BE2C (cell line): ENCODE measurements around the gene MISP.

Experiments used
- DNase-seq: peaks from one replicate; pipeline ENCODE4 v3.0.0-alpha.2; 2020
- H3K27me3 ChIP-seq: fragments of 250-450 bp; sonication (Bioruptor Pico); 2 replicates; pipeline ENCODE4 v1.5.1; 2020; ENCODE audit warnings: mild to moderate bottlenecking
- H3K36me3 ChIP-seq: fragments of 250-450 bp; sonication (Bioruptor Pico); 2 replicates; pipeline ENCODE4 v1.5.1; 2020; ENCODE audit warnings: mild to moderate bottlenecking
- H3K4me1 ChIP-seq: fragments of 250-450 bp; sonication (Bioruptor Pico); 2 replicates; pipeline ENCODE4 v1.5.1; 2020
- H3K4me3 ChIP-seq: 2 replicates; pipeline ENCODE4 v1.5.1; 2011; ENCODE audit warnings: low read depth, low read length
- H3K9me3 ChIP-seq: fragments of 250-450 bp; sonication (Bioruptor Pico); 2 replicates; pipeline ENCODE4 v1.5.1; 2020
- TF ChIP-seq, protein P1 (sequence below): IDR thresholded peaks from 2 replicates; pipeline ENCODE4 v1.5.1; 2012; ENCODE audit warnings: mild to moderate bottlenecking, low read depth, low read length

The MISP gene

GRCh38 chr19:782878-783668 lies 32.2 kb downstream of the MISP start:
- TF ChIP-seq, protein P1, sequence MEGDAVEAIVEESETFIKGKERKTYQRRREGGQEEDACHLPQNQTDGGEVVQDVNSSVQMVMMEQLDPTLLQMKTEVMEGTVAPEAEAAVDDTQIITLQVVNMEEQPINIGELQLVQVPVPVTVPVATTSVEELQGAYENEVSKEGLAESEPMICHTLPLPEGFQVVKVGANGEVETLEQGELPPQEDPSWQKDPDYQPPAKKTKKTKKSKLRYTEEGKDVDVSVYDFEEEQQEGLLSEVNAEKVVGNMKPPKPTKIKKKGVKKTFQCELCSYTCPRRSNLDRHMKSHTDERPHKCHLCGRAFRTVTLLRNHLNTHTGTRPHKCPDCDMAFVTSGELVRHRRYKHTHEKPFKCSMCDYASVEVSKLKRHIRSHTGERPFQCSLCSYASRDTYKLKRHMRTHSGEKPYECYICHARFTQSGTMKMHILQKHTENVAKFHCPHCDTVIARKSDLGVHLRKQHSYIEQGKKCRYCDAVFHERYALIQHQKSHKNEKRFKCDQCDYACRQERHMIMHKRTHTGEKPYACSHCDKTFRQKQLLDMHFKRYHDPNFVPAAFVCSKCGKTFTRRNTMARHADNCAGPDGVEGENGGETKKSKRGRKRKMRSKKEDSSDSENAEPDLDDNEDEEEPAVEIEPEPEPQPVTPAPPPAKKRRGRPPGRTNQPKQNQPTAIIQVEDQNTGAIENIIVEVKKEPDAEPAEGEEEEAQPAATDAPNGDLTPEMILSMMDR = no peak
- no peak for DNase-seq
- H3K27me3 ChIP-seq = no peaks in the 10 kb centered on the region
- H3K4me1 ChIP-seq = no peaks in the 10 kb centered on the region
- no peaks in the 10 kb centered on the region for H3K36me3 ChIP-seq
- H3K9me3 ChIP-seq = no peaks in the 10 kb centered on the region
- H3K4me3 ChIP-seq = no peak overlapping the region

GRCh38 chr19:784541-784940 lies 33.6 kb downstream of the MISP start:
- no peak for DNase-seq
- no peaks in the 10 kb centered on the region for H3K27me3 ChIP-seq
- H3K36me3 ChIP-seq = no peaks in the 10 kb centered on the region
- H3K9me3 ChIP-seq = no peaks in the 10 kb centered on the region
- H3K4me3 ChIP-seq = no peak overlapping the region
- TF ChIP-seq, protein P1 = no peak
- peaks cover 11% of the 10 kb centered on the region for H3K4me1 ChIP-seq

GRCh38 chr19:787536-787935 lies 36.6 kb downstream of the MISP start:
- Histone ChIP-seq H3K27me3 (no peaks in the 10 kb centered on the region), H3K4me3 (no peak overlapping the region), H3K36me3 (no peaks in the 10 kb centered on the region), H3K9me3 (no peaks in the 10 kb centered on the region), H3K4me1 (peaks cover 13% of the 10 kb centered on the region)
- no peak for DNase-seq
- TF ChIP-seq, protein P1 = no peak

DNA sequence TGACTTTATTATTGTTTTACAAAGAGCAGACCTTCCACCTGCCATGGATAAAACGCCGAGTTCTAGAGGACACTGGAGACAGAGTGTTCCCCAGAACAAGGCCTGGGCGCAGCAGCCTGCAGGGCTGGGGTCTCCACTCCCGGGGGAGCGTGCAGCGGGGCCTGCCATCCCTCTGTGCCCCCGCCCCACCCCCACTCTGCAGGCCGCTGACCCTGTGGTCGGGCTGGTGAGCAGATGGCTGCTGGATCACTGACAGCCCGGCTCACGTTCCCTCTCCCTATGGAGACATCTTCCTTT lies 37.7 kb downstream of the MISP start:
- Histone ChIP-seq H3K4me1 (peaks cover 13% of the 10 kb centered on the region), H3K4me3 (no peak overlapping the region), H3K9me3 (no peaks in the 10 kb centered on the region), H3K36me3 (no peaks in the 10 kb centered on the region), H3K27me3 (no peaks in the 10 kb centered on the region)
- TF ChIP-seq, protein P1 = no peak
- no peak for DNase-seq

DNA sequence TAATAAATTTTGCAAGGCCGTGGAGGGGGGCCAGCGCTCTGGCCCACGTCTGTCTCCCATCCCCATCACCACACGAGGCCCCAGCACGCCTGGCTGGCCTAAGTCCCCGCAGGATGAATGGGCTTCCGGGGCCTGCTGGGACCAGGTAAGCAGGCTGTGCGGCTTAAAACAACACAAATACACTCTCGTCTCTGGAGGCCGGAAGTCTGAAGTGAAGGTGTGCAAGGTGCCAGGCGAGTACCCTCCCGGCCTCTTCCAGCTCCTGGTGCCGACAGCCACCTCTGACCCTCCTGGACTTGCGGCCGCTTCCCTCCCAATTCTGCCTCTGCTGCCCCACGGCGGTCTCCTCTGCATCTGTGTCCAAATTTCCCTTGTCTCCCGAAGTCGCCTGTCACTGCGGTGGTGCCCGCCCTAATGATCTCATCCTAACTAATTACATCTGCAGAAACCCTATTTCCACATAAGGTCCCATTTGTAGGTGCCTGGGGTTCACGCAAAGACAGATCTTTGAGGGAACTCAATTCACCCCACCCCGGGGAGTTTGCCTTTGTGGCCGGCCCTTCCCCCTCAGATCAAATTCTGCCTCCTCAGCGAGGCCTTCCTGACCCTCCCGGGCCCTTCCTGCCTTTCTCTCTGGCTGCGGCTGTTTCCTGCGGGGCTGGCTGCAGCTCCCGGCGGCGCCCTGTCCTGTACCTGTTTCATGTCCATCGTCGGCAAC lies 38.2 kb downstream of the MISP start:
- H3K4me1 ChIP-seq = peaks cover 13% of the 10 kb centered on the region
- H3K4me3 ChIP-seq = peak overlapping the region; percentile 4
- peak; percentile 51 for DNase-seq
- TF ChIP-seq, protein P1 = no peak
- no peaks in the 10 kb centered on the region for H3K9me3 ChIP-seq
- no peaks in the 10 kb centered on the region for H3K36me3 ChIP-seq
- no peaks in the 10 kb centered on the region for H3K27me3 ChIP-seq

DNA sequence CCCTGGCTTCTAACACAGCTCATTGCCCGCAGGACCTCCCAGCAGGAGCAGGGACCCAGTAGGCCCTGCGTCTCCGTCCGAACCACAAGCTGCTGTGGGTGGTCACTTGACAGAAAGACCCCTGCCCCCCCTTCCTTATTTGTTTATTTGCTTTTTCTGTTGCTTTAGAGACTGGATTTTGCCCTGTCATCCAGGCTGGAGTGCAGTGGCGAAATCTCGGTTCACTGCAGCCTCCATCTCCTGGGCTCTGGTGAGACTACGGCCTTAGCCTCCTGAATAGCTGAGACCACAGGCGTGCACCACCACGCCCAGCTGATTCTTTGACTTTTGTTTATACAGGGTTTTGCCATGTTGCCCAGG lies 38.8 kb downstream of the MISP start:
- Histone ChIP-seq H3K27me3 (no peaks in the 10 kb centered on the region), H3K4me3 (no peak overlapping the region), H3K4me1 (peaks cover 13% of the 10 kb centered on the region), H3K36me3 (no peaks in the 10 kb centered on the region), H3K9me3 (no peaks in the 10 kb centered on the region)
- TF ChIP-seq, protein P1 = no peak
- no peak for DNase-seq
